Measurements from ENCODE around the gene PPRC1. TPM values are rescaled to one million over a fixed set of nuclear protein-coding genes. Genes with fewer than 3 reads are reported as not detected.
"Not testable (repeated sequence)": the region's sequence is repeated elsewhere in the genome, so short reads cannot be mapped to it uniquely, and the experiment has no call there.

Gene PPRC1
- total RNA-seq, 1 experiment from 2014 or later = 63.0 TPM

- peaks cover 8% of the 10 kb centered on the region for H3K9me3 ChIP-seq (replicated peaks)
- H3K4me3 ChIP-seq = no peak overlapping the region
- no peak overlapping the region for H3K27ac ChIP-seq
- no peak for DNase-seq
- no peaks in the 10 kb centered on the region for H3K27me3 ChIP-seq
- H3K36me3 ChIP-seq = no peaks in the 10 kb centered on the region
- no peaks in the 10 kb centered on the region for H3K4me1 ChIP-seq
These were observed 52.4 kb downstream of the PPRC1 start for GRCh38 chr10:102185272-102185671.

DNA sequence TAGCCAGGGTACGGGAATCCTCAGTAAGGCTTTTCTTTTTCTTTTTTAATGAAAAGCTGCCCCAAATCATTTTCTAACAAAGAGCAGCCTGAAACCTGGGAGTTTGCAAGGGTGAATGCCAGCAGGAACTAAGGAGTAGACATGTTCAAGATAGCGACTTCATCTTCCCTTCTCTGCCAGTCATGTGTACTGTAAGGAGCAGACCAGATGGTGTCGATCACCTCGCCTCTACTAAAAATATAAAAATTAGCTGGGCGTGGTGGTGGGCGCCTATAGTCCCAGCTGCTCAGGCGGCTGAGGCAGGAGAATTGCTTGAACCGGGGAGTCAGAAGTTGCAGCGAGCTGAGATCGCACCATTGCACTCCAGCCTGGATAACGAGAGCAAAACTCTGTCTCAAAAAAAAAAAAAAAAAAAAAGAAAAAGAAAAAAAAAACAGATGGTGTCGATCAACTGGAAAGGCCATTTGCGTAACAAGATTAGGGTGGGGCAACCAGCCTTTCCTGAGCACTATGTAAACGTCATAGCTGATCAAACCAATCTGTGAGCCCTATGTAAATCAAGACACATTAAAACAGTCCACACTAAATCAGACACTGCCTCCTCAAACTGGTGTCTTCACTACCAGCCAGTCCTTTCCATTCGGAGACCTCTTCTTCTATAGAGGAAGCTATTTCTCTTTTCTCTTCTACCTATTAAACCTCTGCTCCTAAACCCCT lies 53.1 kb downstream of the PPRC1 start:
- no peak overlapping the region for H3K4me3 ChIP-seq
- DNase-seq = no peak
- H3K27me3 ChIP-seq = no peaks in the 10 kb centered on the region
- H3K4me1 ChIP-seq = no peaks in the 10 kb centered on the region
- peaks cover 12% of the 10 kb centered on the region for H3K9me3 ChIP-seq (replicated peaks)
- no peak overlapping the region for H3K27ac ChIP-seq
- H3K36me3 ChIP-seq = no peaks in the 10 kb centered on the region

- H3K9me3 ChIP-seq (replicated peaks) = peaks cover 22% of the 10 kb centered on the region
- H3K4me1 ChIP-seq = no peaks in the 10 kb centered on the region
- H3K4me3 ChIP-seq = no peak overlapping the region
- H3K27ac ChIP-seq = no peak overlapping the region
- H3K36me3 ChIP-seq = no peaks in the 10 kb centered on the region
- no peak for DNase-seq
- H3K27me3 ChIP-seq = no peaks in the 10 kb centered on the region
These were observed 55.6 kb downstream of the PPRC1 start for GRCh38 chr10:102188298-102188940.

DNA sequence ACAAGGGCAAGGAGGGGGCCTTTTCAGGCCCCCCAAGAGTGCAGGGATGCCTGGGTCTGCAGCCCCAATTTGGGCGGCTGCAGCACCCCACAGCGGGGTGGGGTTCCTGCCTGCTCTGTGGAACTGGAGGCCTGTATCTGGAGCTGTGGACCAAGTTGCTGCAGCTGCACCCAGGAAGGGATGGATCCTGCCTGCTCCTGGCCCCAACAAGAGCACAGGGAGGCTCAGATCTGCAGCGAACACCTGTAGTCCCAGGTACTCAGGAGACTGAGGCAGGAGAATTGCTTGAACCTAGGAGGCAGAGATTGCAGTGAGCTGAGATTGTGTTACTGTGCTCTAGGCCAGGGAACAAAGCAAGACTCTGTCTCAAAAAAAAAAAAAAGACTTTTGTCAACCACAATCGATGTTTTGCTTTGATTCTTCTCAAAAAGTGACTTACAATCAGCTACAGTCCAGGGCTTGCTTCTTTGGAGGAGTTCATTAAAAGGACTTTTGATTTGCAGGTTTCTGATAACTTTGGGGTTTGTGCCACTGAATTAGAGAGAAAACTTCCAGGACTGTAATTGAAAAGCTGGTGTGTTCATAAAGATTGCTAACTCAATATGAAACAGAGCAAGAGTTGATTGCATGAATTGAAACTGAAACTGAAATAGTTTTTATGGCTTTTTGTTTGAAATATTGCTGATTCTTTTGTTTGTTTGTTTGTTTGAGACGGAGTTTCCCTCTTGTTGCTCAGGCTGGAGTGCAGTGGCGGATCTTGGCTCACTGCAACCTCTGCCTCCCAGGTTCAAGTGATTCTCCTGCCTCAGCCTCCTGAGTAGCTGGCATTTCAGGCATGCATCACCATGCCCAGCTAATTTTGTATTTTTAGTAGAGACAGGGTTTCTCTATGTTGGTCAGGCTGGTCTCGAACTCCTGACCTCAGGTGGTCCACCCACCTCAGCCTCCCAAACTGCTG lies 56.4 kb downstream of the PPRC1 start:
- H3K36me3 ChIP-seq, DNase-seq, H3K27ac ChIP-seq, H3K4me1 ChIP-seq, H3K4me3 ChIP-seq, H3K27me3 ChIP-seq: not testable (repeated sequence)
- H3K9me3 ChIP-seq (replicated peaks) = peaks cover 22% of the 10 kb centered on the region

GRCh38 chr10:102191956-102192355 lies 59.1 kb downstream of the PPRC1 start:
- no peak overlapping the region for H3K27ac ChIP-seq
- peaks cover 23% of the 10 kb centered on the region for H3K4me1 ChIP-seq
- H3K27me3 ChIP-seq = no peaks in the 10 kb centered on the region
- no peak for DNase-seq
- H3K4me3 ChIP-seq = no peak overlapping the region
- peaks cover 17% of the 10 kb centered on the region for H3K9me3 ChIP-seq (replicated peaks)
- H3K36me3 ChIP-seq = 0 out of 2 replicates have a peak, but pooled peaks cover 3% of the 10 kb centered on the region

GRCh38 chr10:102195296-102195870 lies 62.5 kb downstream of the PPRC1 start:
- DNase-seq = peak; percentile 83 to 88
- peak overlapping the region; percentile 62 for H3K27ac ChIP-seq
- H3K4me1 ChIP-seq = peaks cover 32% of the 10 kb centered on the region
- H3K4me3 ChIP-seq = no peak overlapping the region
- H3K36me3 ChIP-seq = 0 out of 2 replicates have a peak, but pooled peaks cover 3% of the 10 kb centered on the region
- H3K9me3 ChIP-seq (replicated peaks) = peaks cover 23% of the 10 kb centered on the region
- no peaks in the 10 kb centered on the region for H3K27me3 ChIP-seq

DNA sequence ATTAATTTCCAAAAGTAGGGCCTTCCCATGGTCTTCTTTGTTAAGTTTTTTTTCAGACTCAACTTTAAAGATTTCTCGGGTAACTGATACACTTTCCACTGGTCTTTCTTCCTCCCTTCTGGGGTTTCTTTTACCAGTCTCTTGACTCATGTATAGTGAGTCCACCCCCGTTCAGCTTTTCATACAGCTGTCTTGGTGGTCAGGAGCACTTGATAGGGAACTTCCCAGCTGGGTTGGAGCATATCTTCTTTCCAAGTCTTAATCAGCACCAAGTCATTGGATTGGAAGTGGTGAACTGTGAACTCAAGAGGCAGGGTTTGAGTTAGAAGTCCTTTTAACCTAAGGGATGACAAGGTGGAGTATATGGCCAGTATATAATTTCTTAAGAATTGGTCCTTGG lies 64.1 kb downstream of the PPRC1 start:
- H3K9me3 ChIP-seq (replicated peaks) = peaks cover 24% of the 10 kb centered on the region
- H3K27ac ChIP-seq = peak overlapping the region; percentile 62
- H3K36me3 ChIP-seq = 0 out of 2 replicates have a peak, but pooled peaks cover 3% of the 10 kb centered on the region
- DNase-seq = peak; percentile 74 to 85
- no peaks in the 10 kb centered on the region for H3K27me3 ChIP-seq
- H3K4me1 ChIP-seq = peaks cover 32% of the 10 kb centered on the region
- no peak overlapping the region for H3K4me3 ChIP-seq

GRCh38 chr10:102198027-102198426 lies 65.2 kb downstream of the PPRC1 start:
- H3K4me1 ChIP-seq = peaks cover 32% of the 10 kb centered on the region
- H3K4me3 ChIP-seq = no peak overlapping the region
- no peaks in the 10 kb centered on the region for H3K27me3 ChIP-seq
- no peak for DNase-seq
- H3K9me3 ChIP-seq (replicated peaks) = peaks cover 30% of the 10 kb centered on the region
- no peak overlapping the region for H3K27ac ChIP-seq
- 0 out of 2 replicates have a peak, but pooled peaks cover 3% of the 10 kb centered on the region for H3K36me3 ChIP-seq

Other genes starting within 250 kb of the PPRC1 start
- 24.1 and 25.7 TPM in 2 replicates for gene ARMH3, start 76.9 kb upstream of the PPRC1 start, total RNA-seq (2014; rRNA removed; shearing (Covaris generic))
- gene HPS6, start 67.7 kb upstream of the PPRC1 start, total RNA-seq (2014; rRNA removed; shearing (Covaris generic)) = 6.4 and 7.0 TPM in 2 replicates
- gene LDB1, start 12.7 kb upstream of the PPRC1 start, total RNA-seq (2014; rRNA removed; shearing (Covaris generic)) = 72.6 and 81.6 TPM in 2 replicates
- gene NOLC1, start 19.3 kb downstream of the PPRC1 start, total RNA-seq (2014; rRNA removed; shearing (Covaris generic)) = 225 and 242 TPM in 2 replicates
- 0.42 and 0.53 TPM in 2 replicates for gene ELOVL3, start 93.3 kb downstream of the PPRC1 start, total RNA-seq (2014; rRNA removed; shearing (Covaris generic))
- gene PITX3, start 108.5 kb downstream of the PPRC1 start, total RNA-seq (2014; rRNA removed; shearing (Covaris generic)) = 105 and 111 TPM in 2 replicates
- 124 and 131 TPM in 2 replicates for gene GBF1, start 112.5 kb downstream of the PPRC1 start, total RNA-seq (2014; rRNA removed; shearing (Covaris generic))